ENCODE results near the gene WASL. TPM values are rescaled to one million over a fixed set of nuclear protein-coding genes. Genes with fewer than 3 reads are reported as not detected.

The WASL gene
- total RNA-seq, 1 experiment from 2014 or later = 34.4 TPM

DNA sequence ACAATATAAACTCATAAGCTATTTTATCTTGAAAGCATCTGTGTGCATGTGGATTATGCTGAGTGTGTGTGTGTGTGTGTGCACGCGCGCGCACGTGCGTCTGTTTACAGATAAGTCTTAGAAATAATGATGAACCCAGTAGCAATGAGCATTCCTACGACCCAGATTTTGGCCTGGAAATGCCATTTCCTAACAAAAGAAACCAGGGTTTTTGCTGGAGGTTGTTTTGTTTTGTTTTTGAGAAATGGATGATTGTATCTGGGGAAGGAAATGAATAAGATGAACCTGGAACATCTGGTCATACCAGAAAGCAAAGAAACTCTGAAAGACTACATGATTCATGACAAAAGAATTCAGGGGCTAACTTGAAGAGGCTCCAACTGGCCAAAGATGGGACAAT lies 115.2 kb downstream of the WASL start (continued):
- TF ChIP-seq, protein P1, sequence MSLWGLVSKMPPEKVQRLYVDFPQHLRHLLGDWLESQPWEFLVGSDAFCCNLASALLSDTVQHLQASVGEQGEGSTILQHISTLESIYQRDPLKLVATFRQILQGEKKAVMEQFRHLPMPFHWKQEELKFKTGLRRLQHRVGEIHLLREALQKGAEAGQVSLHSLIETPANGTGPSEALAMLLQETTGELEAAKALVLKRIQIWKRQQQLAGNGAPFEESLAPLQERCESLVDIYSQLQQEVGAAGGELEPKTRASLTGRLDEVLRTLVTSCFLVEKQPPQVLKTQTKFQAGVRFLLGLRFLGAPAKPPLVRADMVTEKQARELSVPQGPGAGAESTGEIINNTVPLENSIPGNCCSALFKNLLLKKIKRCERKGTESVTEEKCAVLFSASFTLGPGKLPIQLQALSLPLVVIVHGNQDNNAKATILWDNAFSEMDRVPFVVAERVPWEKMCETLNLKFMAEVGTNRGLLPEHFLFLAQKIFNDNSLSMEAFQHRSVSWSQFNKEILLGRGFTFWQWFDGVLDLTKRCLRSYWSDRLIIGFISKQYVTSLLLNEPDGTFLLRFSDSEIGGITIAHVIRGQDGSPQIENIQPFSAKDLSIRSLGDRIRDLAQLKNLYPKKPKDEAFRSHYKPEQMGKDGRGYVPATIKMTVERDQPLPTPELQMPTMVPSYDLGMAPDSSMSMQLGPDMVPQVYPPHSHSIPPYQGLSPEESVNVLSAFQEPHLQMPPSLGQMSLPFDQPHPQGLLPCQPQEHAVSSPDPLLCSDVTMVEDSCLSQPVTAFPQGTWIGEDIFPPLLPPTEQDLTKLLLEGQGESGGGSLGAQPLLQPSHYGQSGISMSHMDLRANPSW (CRISPR knock-in tag; conservative IDR thresholded peaks at IDR 0.05; ENCODE audit: low read depth) = no peak
- TF ChIP-seq ZNF423 (CRISPR knock-in tag; IDR thresholded peaks at IDR 0.05) (no peak), NFYB (CRISPR knock-in tag; conservative IDR thresholded peaks at IDR 0.05; ENCODE audit: low read depth) (no peak), ESRRA (CRISPR knock-in tag; IDR thresholded peaks at IDR 0.05; ENCODE audit: borderline replicate concordance) (no peak)
- TF ChIP-seq, protein P2, sequence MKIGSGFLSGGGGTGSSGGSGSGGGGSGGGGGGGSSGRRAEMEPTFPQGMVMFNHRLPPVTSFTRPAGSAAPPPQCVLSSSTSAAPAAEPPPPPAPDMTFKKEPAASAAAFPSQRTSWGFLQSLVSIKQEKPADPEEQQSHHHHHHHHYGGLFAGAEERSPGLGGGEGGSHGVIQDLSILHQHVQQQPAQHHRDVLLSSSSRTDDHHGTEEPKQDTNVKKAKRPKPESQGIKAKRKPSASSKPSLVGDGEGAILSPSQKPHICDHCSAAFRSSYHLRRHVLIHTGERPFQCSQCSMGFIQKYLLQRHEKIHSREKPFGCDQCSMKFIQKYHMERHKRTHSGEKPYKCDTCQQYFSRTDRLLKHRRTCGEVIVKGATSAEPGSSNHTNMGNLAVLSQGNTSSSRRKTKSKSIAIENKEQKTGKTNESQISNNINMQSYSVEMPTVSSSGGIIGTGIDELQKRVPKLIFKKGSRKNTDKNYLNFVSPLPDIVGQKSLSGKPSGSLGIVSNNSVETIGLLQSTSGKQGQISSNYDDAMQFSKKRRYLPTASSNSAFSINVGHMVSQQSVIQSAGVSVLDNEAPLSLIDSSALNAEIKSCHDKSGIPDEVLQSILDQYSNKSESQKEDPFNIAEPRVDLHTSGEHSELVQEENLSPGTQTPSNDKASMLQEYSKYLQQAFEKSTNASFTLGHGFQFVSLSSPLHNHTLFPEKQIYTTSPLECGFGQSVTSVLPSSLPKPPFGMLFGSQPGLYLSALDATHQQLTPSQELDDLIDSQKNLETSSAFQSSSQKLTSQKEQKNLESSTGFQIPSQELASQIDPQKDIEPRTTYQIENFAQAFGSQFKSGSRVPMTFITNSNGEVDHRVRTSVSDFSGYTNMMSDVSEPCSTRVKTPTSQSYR (CRISPR knock-in tag; IDR thresholded peaks at IDR 0.05) = no peak
- TF ChIP-seq, protein P3, sequence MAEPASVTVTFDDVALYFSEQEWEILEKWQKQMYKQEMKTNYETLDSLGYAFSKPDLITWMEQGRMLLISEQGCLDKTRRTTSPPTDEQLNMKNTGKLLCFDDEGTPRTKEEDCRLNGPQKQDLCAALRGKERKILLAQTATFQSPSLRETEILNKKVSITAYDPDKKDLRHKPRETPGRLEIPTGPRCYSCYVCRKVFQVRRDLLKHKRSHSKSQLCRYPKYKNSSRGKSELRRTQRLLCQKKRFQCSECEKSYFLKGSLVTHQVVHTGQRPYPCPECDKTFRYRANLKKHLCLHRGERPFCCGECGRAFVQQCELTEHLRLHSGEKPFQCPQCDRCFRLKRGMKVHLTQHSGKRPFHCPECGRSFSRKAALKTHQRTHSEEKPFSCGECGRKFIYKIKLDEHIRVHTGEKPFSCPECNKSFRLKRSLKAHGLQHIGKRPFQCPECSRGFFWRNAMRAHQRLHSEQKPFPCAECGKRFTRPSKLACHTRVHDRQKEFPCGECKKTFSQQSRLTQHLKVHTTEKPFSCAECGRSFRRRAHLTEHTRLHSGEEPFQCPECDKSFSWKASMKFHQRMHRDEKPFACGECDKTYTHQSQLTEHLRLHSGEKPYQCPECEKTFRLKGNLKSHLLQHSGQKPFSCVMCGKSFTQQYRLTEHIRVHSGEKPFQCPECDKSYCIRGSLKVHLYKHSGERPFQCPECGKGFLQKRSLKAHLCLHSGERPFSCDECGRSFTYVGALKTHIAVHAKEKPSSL (CRISPR knock-in tag; conservative IDR thresholded peaks at IDR 0.05) = no peak
- TF ChIP-seq, protein P4, sequence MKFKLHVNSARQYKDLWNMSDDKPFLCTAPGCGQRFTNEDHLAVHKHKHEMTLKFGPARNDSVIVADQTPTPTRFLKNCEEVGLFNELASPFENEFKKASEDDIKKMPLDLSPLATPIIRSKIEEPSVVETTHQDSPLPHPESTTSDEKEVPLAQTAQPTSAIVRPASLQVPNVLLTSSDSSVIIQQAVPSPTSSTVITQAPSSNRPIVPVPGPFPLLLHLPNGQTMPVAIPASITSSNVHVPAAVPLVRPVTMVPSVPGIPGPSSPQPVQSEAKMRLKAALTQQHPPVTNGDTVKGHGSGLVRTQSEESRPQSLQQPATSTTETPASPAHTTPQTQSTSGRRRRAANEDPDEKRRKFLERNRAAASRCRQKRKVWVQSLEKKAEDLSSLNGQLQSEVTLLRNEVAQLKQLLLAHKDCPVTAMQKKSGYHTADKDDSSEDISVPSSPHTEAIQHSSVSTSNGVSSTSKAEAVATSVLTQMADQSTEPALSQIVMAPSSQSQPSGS (CRISPR knock-in tag; IDR thresholded peaks at IDR 0.05; ENCODE audit: borderline replicate concordance, low read depth) = no peak
- TF ChIP-seq, protein P5, sequence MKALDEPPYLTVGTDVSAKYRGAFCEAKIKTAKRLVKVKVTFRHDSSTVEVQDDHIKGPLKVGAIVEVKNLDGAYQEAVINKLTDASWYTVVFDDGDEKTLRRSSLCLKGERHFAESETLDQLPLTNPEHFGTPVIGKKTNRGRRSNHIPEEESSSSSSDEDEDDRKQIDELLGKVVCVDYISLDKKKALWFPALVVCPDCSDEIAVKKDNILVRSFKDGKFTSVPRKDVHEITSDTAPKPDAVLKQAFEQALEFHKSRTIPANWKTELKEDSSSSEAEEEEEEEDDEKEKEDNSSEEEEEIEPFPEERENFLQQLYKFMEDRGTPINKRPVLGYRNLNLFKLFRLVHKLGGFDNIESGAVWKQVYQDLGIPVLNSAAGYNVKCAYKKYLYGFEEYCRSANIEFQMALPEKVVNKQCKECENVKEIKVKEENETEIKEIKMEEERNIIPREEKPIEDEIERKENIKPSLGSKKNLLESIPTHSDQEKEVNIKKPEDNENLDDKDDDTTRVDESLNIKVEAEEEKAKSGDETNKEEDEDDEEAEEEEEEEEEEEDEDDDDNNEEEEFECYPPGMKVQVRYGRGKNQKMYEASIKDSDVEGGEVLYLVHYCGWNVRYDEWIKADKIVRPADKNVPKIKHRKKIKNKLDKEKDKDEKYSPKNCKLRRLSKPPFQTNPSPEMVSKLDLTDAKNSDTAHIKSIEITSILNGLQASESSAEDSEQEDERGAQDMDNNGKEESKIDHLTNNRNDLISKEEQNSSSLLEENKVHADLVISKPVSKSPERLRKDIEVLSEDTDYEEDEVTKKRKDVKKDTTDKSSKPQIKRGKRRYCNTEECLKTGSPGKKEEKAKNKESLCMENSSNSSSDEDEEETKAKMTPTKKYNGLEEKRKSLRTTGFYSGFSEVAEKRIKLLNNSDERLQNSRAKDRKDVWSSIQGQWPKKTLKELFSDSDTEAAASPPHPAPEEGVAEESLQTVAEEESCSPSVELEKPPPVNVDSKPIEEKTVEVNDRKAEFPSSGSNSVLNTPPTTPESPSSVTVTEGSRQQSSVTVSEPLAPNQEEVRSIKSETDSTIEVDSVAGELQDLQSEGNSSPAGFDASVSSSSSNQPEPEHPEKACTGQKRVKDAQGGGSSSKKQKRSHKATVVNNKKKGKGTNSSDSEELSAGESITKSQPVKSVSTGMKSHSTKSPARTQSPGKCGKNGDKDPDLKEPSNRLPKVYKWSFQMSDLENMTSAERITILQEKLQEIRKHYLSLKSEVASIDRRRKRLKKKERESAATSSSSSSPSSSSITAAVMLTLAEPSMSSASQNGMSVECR (CRISPR knock-in tag; IDR thresholded peaks at IDR 0.05; ENCODE audit: borderline replicate concordance) = no peak

DNA sequence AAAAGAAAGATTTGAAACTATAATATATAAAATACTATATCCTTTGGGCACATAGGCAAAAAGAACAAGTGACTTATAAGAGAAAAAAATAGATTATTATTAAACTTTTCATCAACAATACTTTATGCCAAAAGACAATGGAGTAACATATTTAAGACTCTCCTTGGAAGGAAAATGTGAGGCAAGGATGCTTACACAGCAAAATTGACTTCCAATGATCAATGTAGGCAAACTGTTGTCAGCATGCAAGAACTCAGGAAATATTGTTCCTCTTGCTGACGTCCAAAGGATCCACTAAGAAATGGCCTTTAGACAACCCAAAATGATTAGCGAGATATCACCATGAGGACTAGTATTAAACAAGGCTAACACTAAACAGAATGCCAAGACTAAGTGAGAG lies 116.0 kb downstream of the WASL start:
- CTCF ChIA-PET = no interaction called here
- no peaks in the 10 kb centered on the region for H3K9me3 Mint-ChIP-seq
- ATAC-seq (no peak), DNase-seq (ENCODE audit: low spot score) (no peak)
- H3K27ac Mint-ChIP-seq = no peak overlapping the region
- no peaks in the 10 kb centered on the region for H3K36me3 Mint-ChIP-seq
- no peak for TF ChIP-seq RORB (CRISPR knock-in tag; IDR thresholded peaks at IDR 0.05)
- TF ChIP-seq ZNF263 (CRISPR knock-in tag; IDR thresholded peaks at IDR 0.05; ENCODE audit: low read depth) = no peak
- no peak for TF ChIP-seq TCF7 (CRISPR knock-in tag; IDR thresholded peaks at IDR 0.05; ENCODE audit: low read depth)
- TF ChIP-seq ZNF232 (CRISPR knock-in tag; IDR thresholded peaks at IDR 0.05) = no peak
- TF ChIP-seq ZNF396 (CRISPR knock-in tag; IDR thresholded peaks at IDR 0.05; ENCODE audit: borderline replicate concordance) = no peak
- no peak for TF ChIP-seq ZNF121 (CRISPR knock-in tag; IDR thresholded peaks at IDR 0.05)
- TF ChIP-seq ZNF219 (CRISPR knock-in tag; IDR thresholded peaks at IDR 0.05; ENCODE audit: borderline replicate concordance) = no peak
- no peak for TF ChIP-seq EMX1 (CRISPR knock-in tag; IDR thresholded peaks at IDR 0.05)
- no peak for TF ChIP-seq KAT7 (CRISPR knock-in tag; IDR thresholded peaks at IDR 0.05; ENCODE audit: borderline replicate concordance)
- no peak for TF ChIP-seq MYBL2 (CRISPR knock-in tag; IDR thresholded peaks at IDR 0.05)
- TF ChIP-seq ESRRA (CRISPR knock-in tag; IDR thresholded peaks at IDR 0.05; ENCODE audit: borderline replicate concordance) = no peak
- no peak for TF ChIP-seq ELF4 (CRISPR knock-in tag; IDR thresholded peaks at IDR 0.05; ENCODE audit: low read depth)
- H3K4me3 Mint-ChIP-seq = no peak overlapping the region
- POLR2A ChIA-PET = no interaction called here
- H3K4me1 Mint-ChIP-seq = peaks cover 17% of the 10 kb centered on the region
- peaks cover 3% of the 10 kb centered on the region; the same call in 1 of the 2 replicates for H3K27me3 Mint-ChIP-seq (ENCODE audit: low read depth)
